Heart left ventricle (tissue), 13 donors: ENCODE data around the gene WWTR1.

Experiments
- CTCF ChIP-seq, 12 donors: fragments of 200-600 bp; sonication (generic) in 4 of 12; IDR thresholded peaks; one replicate each; pipeline versions ENCODE4 v1.5.0 to v1.8.0; 2018 to 2022; ENCODE audit warnings: antibody characterized with exemption in 12 of 12, mild to moderate bottlenecking in 5 of 12
- POLR2A ChIP-seq, 2 donors: fragments of 450-650 bp; IDR thresholded peaks; one replicate each; pipeline ENCODE4 v1.6.1; 2017; ENCODE audit warnings: antibody characterized with exemption in 2 of 2, mild to moderate bottlenecking in 2 of 2, moderate library complexity in 2 of 2
- donor health status: ischemic (EF 13 %, LVEDD 7.1; RV severe dilation, severe dysfunction).
- donor health status: DM: no; HTN: yes; CAD: no.
- donor health status: DM: no; HTN: no; CAD: no.
- donor health status: ischemic (EF 25% LVEDD 6.9; RV normal size, moderate dysfunction).
- donor health status: ischemic (EF 25% LVEDD 5.7; RV mildly dilated, moderate dysfunction).
- donor health status: ischemic (EF 35%, LVEDD 5.7; RV mildly dilated, moderate dysfunction).
- donor health status: nonischemic (EF 11% LVEDD 7.7; RV severe dilation, severe dysfunction).
- donor health status: DM: yes; HTN: yes; CAD: no.
- donor health status: PGD.
- donor health status: ischemic (EF 29% LVEDD 5.4; RV normal size, mild dysfunction).
- donor health status: nonischemic (EF 23%, LVEDD 6.1; RV moderate dilation, normal function).

- TF ChIP-seq CTCF (IDR thresholded peaks at IDR 0.05) (no peak), POLR2A (IDR thresholded peaks at IDR 0.05) (no peak)
Measured at GRCh38 chr3:149638228-149639092, 19.4 kb downstream of the WWTR1 start.
